Measurements from ENCODE around the gene KCNC4. TPM values are rescaled to one million over a fixed set of nuclear protein-coding genes. Genes with fewer than 3 reads are reported as not detected.

KCNC4 gene
- total RNA-seq, 1 experiment from 2014 or later: 8.9 TPM

GRCh38 chr1:110240476-110241210 lies 30.5 kb downstream of the KCNC4 start:
- Histone ChIP-seq H3K23ac (ENCODE audit: insufficient read length, low read depth, low read length) (no peak overlapping the region), H3K23me2 (ENCODE audit: insufficient read length, low read depth, low read length, poor library complexity, severe bottlenecking) (no peaks in the 10 kb centered on the region)

More at GRCh38 chr1:110240476-110241210, 30.5 kb downstream of the KCNC4 start:
- Histone ChIP-seq H2BK20ac (ENCODE audit: low read depth, low read length, poor library complexity, severe bottlenecking) (no peak overlapping the region), H3K27me3 (ENCODE audit: insufficient read depth, low read length) (no peaks in the 10 kb centered on the region), H4K20me1 (ENCODE audit: control insufficient read depth, insufficient read depth, insufficient read length) (no peaks in the 10 kb centered on the region), H3K18ac (ENCODE audit: insufficient read length, low read depth, low read length) (no peak overlapping the region), H2BK15ac (ENCODE audit: low read depth, low read length) (no peak overlapping the region), H3K79me1 (ENCODE audit: insufficient read depth, low read depth, low read length, poor library complexity, severe bottlenecking) (no peaks in the 10 kb centered on the region), H3K4me2 (ENCODE audit: insufficient read depth, insufficient read length, low read length) (no peak overlapping the region), H3K9me3 (ENCODE audit: control insufficient read depth, low read depth, low read length) (no peaks in the 10 kb centered on the region), H2AK5ac (ENCODE audit: insufficient read length, low read length) (no peak overlapping the region), H3K27ac (ENCODE audit: insufficient read length, low read depth, low read length) (no peak overlapping the region), H2BK5ac (ENCODE audit: insufficient read length, low read length) (no peak overlapping the region), H2BK120ac (ENCODE audit: low read depth, low read length, poor library complexity, severe bottlenecking) (no peak overlapping the region), H3K4me1 (ENCODE audit: insufficient read depth, low read length) (peaks cover 15% of the 10 kb centered on the region), H4K91ac (ENCODE audit: insufficient read length, low read depth, low read length) (no peak overlapping the region), H3K14ac (ENCODE audit: insufficient read depth, low read length) (no peak overlapping the region; the same call in 1 of the 2 replicates), H2AFZ (ENCODE audit: low read length) (no peak overlapping the region), H3K9ac (ENCODE audit: extremely low read depth, insufficient read length, low read length) (no peak overlapping the region), H4K8ac (replicated peaks; ENCODE audit: insufficient read length, low read depth, low read length) (no peak overlapping the region), H3K56ac (ENCODE audit: insufficient read length, low read depth, low read length) (no peak overlapping the region), H3K4ac (ENCODE audit: low read depth, low read length) (no peak overlapping the region), H3T11ph (ENCODE audit: low read length) (no peak overlapping the region), H2BK12ac (ENCODE audit: insufficient read length, low read depth, low read length) (no peak overlapping the region), H3K79me2 (ENCODE audit: insufficient read depth, low read length) (no peaks in the 10 kb centered on the region), H4K5ac (ENCODE audit: insufficient read length, low read depth, low read length) (no peak overlapping the region)
- peaks cover 22% of the 10 kb centered on the region for H3K27me3 Mint-ChIP-seq (ENCODE audit: low read depth)
- H3K27ac Mint-ChIP-seq: peak overlapping the region in 1 of 3 experiments; percentile 25; a peak in 2 of 7 replicates
- no CpG with 5 or more reads among the region's 13 CpGs for WGBS (ENCODE audit: extremely low coverage, insufficient read length, low lambda C conversion rate)
- no peak overlapping the region for H3K4me3 Mint-ChIP-seq
- no peaks in the 10 kb centered on the region for H3K9me3 Mint-ChIP-seq
- no peak for DNase-seq
- no peak for TF ChIP-seq CTCF (conservative IDR thresholded peaks at IDR 0.05)
- peaks cover 37 to 47% of the 10 kb centered on the region in 2 experiments for H3K4me1 Mint-ChIP-seq
- no peaks in the 10 kb centered on the region; a peak in 2 of 7 replicates for H3K36me3 Mint-ChIP-seq (ENCODE audit: insufficient read depth in 1 of 3, low read depth in 3 of 3)

All from H9 (cell line).